Activated CD8-positive, alpha-beta T cell treated with anti-CD3 and anti-CD28 coated beads for 36 hours (primary cell): ENCODE data around the gene PIP5K1B. TPM values are rescaled to one million over a fixed set of nuclear protein-coding genes. Genes with fewer than 3 reads are reported as not detected.

Experiments
- ATAC-seq: fragments of 200-7000 bp; cut with Tn5 transposase; one replicate; pipeline ENCODE4 v1.10.0; 2021; ENCODE audit warnings: mild to moderate bottlenecking, moderate library complexity
- CTCF ChIA-PET: fragments of 350-600 bp; sonication (Branson Sonifier 250); formaldehyde crosslinking; loops from one replicate; lab custom pipeline; 2021; ENCODE audit warnings: antibody characterized with exemption; lab: Charles Lee
- POLR2A ChIA-PET: fragments of 350-600 bp; sonication (Branson Sonifier 250); formaldehyde crosslinking; loops from one replicate; lab custom pipeline; 2021; ENCODE audit warnings: antibody characterized with exemption; lab: Charles Lee
- DNase-seq: peaks from one replicate; pipeline ENCODE4 v3.0.0-alpha.2; 2020
- H3K27ac Mint-ChIP-seq: one replicate; pipeline ENCODE4 v1.8.0; 2021; ENCODE audit warnings: mild to moderate bottlenecking, mixed read lengths
- H3K27me3 Mint-ChIP-seq: one replicate; pipeline ENCODE4 v1.8.0; 2021; ENCODE audit warnings: mixed read lengths
- H3K36me3 Mint-ChIP-seq: one replicate; pipeline ENCODE4 v1.8.0; 2021; ENCODE audit warnings: low read depth, mixed read lengths
- H3K4me1 Mint-ChIP-seq: one replicate; pipeline ENCODE4 v1.8.0; 2021; ENCODE audit warnings: low read depth, mixed read lengths
- H3K4me3 Mint-ChIP-seq: one replicate; pipeline ENCODE4 v1.8.0; 2021; ENCODE audit warnings: mild to moderate bottlenecking, moderate library complexity, mixed read lengths
- H3K9me3 Mint-ChIP-seq: one replicate; pipeline ENCODE4 v1.8.0; 2021; ENCODE audit warnings: mixed read lengths
- intact Hi-C: fragments of 100-400 bp; cut with micrococcal nuclease; formaldehyde crosslinking; loops from one replicate; pipeline ENCODE4 v1.10.0; 2022
- total RNA-seq, 2 experiments: library from RNA; stranded (reverse); gene quantifications; one replicate each; pipeline ENCODE4 v1.2.3, GENCODE V29; 2021
- TF ChIP-seq, protein P1 (sequence below): fragments of 200-600 bp; IDR thresholded peaks from one replicate; pipeline ENCODE4 v1.8.0; 2022; ENCODE audit warnings: antibody characterized with exemption, mild to moderate bottlenecking

PIP5K1B gene
- total RNA-seq, 2 experiments from 2014 or later: 0.43 to 0.98 TPM

DNA sequence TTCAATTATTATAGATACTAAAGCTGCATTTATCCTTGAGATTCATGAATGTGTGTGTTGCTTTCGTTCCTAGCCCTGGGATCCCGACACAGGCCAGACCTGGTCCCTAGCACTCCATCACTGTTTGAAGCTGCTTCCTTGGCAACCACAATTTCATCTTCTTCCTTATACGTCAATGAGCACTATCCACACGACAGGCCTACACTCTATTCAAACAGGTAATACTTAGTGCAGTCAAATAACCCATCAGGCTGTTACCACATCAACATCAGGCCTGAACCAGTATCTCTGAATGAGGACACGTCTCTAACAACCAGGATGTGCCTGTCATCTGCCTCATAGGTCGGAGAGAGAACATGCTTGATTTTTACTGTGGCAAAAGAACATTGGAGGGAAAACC is 235.5 kb downstream of the PIP5K1B start:
- peaks cover 20% of the 10 kb centered on the region for H3K27me3 Mint-ChIP-seq
- TF ChIP-seq, protein P1, sequence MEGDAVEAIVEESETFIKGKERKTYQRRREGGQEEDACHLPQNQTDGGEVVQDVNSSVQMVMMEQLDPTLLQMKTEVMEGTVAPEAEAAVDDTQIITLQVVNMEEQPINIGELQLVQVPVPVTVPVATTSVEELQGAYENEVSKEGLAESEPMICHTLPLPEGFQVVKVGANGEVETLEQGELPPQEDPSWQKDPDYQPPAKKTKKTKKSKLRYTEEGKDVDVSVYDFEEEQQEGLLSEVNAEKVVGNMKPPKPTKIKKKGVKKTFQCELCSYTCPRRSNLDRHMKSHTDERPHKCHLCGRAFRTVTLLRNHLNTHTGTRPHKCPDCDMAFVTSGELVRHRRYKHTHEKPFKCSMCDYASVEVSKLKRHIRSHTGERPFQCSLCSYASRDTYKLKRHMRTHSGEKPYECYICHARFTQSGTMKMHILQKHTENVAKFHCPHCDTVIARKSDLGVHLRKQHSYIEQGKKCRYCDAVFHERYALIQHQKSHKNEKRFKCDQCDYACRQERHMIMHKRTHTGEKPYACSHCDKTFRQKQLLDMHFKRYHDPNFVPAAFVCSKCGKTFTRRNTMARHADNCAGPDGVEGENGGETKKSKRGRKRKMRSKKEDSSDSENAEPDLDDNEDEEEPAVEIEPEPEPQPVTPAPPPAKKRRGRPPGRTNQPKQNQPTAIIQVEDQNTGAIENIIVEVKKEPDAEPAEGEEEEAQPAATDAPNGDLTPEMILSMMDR: no peak
- ChIA-PET POLR2A (no interaction called here), CTCF (interaction anchor here (2.1 kb wide), 1 partner anchor 58 kb away, joined by 9 read pairs; no protein-coding TSS in a partner anchor)
- H3K9me3 Mint-ChIP-seq: no peaks in the 10 kb centered on the region
- H3K4me1 Mint-ChIP-seq: no peaks in the 10 kb centered on the region
- intact Hi-C loops: no loop called here
- ATAC-seq (no peak), DNase-seq (no peak)
- H3K36me3 Mint-ChIP-seq: no peaks in the 10 kb centered on the region
- no peak overlapping the region for H3K4me3 Mint-ChIP-seq
- no peak overlapping the region for H3K27ac Mint-ChIP-seq

- intact Hi-C loops: no loop called here
- H3K4me3 Mint-ChIP-seq: no peak overlapping the region
- ATAC-seq (no peak), DNase-seq (no peak)
- ChIA-PET POLR2A (no interaction called here), CTCF (interaction anchor here (1.0 kb wide), 1 partner anchor 22 kb away, joined by 3 read pairs; no protein-coding TSS in a partner anchor)
- no peaks in the 10 kb centered on the region for H3K9me3 Mint-ChIP-seq
- TF ChIP-seq, protein P1: no peak
- no peaks in the 10 kb centered on the region for H3K4me1 Mint-ChIP-seq
- H3K36me3 Mint-ChIP-seq: no peaks in the 10 kb centered on the region
- peaks cover 20% of the 10 kb centered on the region for H3K27me3 Mint-ChIP-seq
- H3K27ac Mint-ChIP-seq: no peak overlapping the region
Measured at GRCh38 chr9:68941780-68942459, 236.9 kb downstream of the PIP5K1B start.

DNA sequence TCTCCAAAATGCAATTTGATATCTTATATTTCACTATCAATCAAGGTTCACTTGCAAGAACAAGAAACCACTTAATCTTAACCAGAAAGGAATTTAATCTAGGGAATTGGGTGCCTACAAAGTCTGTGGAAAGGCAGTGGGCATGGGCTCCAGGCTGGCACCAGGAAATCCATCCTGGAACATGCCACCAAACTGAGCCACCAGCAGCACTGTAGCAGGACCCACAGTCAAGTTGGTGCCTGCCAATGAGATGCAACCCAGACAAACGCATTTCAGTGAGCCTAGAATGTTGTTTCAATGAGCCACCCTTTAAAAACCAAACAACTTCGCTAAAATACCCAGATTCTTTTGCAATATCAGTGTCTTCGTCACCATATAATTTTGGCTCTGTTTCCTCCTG is 237.8 kb downstream of the PIP5K1B start:
- POLR2A ChIA-PET: no interaction called here
- Mint-ChIP-seq H3K27ac (no peak overlapping the region), H3K4me1 (peaks cover 6% of the 10 kb centered on the region), H3K4me3 (no peak overlapping the region), H3K36me3 (no peaks in the 10 kb centered on the region), H3K9me3 (no peaks in the 10 kb centered on the region), H3K27me3 (peaks cover 13% of the 10 kb centered on the region)
- ATAC-seq (no peak), DNase-seq (no peak)
- TF ChIP-seq, protein P1: no peak
- CTCF ChIA-PET: interaction anchor here (1.0 kb wide), 1 partner anchor 23 kb away, joined by 3 read pairs; no protein-coding TSS in a partner anchor
- intact Hi-C loops: no loop called here

DNA sequence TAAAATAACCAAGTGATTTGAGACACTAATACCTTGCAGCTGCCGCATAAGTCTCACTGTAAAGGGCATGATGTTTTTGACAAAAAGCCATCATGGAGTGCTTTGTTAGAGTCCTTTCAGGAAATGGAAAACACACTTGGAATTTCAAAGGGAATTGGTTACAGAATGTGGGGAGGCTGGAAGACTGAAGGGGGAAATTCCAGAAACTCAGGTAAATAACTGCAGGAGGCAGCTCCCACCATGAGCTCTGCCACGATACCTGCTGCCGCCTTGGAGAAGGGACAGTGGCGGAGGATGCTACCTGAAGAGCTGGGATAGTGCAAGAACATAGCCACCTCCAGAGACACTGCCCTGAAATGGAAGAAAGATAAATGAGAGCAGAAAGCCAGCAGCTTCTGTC is 242.0 kb downstream of the PIP5K1B start:
- Mint-ChIP-seq H3K9me3 (no peaks in the 10 kb centered on the region), H3K4me3 (no peak overlapping the region), H3K36me3 (no peaks in the 10 kb centered on the region), H3K27me3 (peaks cover 10% of the 10 kb centered on the region), H3K4me1 (peaks cover 21% of the 10 kb centered on the region), H3K27ac (no peak overlapping the region)
- no peak for DNase-seq
- intact Hi-C loops: no loop called here
- TF ChIP-seq, protein P1: no peak
- no peak for ATAC-seq
- ChIA-PET CTCF (interaction anchor here (1.1 to 1.2 kb wide), 2 partner anchors 89 to 294 kb away, joined by 3 to 4 read pairs; no protein-coding TSS in a partner anchor), POLR2A (interaction anchor here (0.8 kb wide), 1 partner anchor 33 kb away, joined by 3 read pairs; no protein-coding TSS in a partner anchor)
